HepG2 (cell line): Measurements from ENCODE around the gene CAMK1. TPM values are rescaled to one million over a fixed set of nuclear protein-coding genes. Genes with fewer than 3 reads are reported as not detected.

Experiments
- ATAC-seq: fragments of 200-7000 bp; cut with Tn5 transposase; 3 replicates; pipeline ENCODE4 v1.9.1; 2020; ENCODE audit warnings: mild to moderate bottlenecking, moderate library complexity
- BruUV-seq: library from RNA; stranded (reverse); fragments of 400-500 nt; replicated peaks from 2 replicates; lab custom pipeline; 2021; lab: Mats Ljungman, UMichigan
- CTCF ChIA-PET: fragments of 300-600 bp; formaldehyde crosslinking; extraction: SDS; loops from one replicate; lab custom pipeline; 2021; ENCODE audit warnings: low total read pairs, inconsistent platforms, low intra/inter-chr PET ratio; lab: Yijun Ruan, JAX
- POLR2A ChIA-PET: fragments of 350-600 bp; sonication (Branson Sonifier 250); formaldehyde crosslinking; loops from one replicate; lab custom pipeline; 2020; ENCODE audit warnings: antibody characterized with exemption, inconsistent platforms; lab: Yijun Ruan, JAX
- DNase-seq: peaks from one replicate; pipeline ENCODE4 v3.0.0-alpha.2; 2015; ENCODE audit warnings: low spot score
- FAIRE-seq: peaks from 3 replicates; lab custom pipeline; 2011; peaks lifted over from hg19 to GRCh38; lab: Jason Lieb, UNC
- H2AFZ ChIP-seq: one replicate; pipeline ENCODE4 v1.6.1; 2011; ENCODE audit warnings: low read length, inconsistent platforms
- H3K27ac ChIP-seq: fragments of 300-600 bp; 3 replicates; pipeline ENCODE4 v1.8.0; 2011; ENCODE audit warnings: mixed run types, mild to moderate bottlenecking, mixed read lengths, low read length, inconsistent platforms; ENCODE audit not compliant: insufficient read depth; ENCODE audit errors: extremely low read length
- H3K27me3 ChIP-seq, 2 experiments: fragments of 200-600 bp in 1 of 2; 2 replicates in 1 of 2; 3 replicates in 1 of 2; pipeline versions ENCODE4 v1.6.0 to v1.8.0; 2011; ENCODE audit warnings: low read length in 2 of 2, mild to moderate bottlenecking in 2 of 2, moderate library complexity in 2 of 2, inconsistent platforms in 1 of 2; ENCODE audit not compliant: insufficient read depth in 2 of 2, control insufficient read depth in 1 of 2
- H3K36me3 ChIP-seq, 2 experiments: fragments of 200-600 bp in 1 of 2; replicated peaks in 1 of 2; 2 replicates in 1 of 2; 3 replicates in 1 of 2; pipeline versions ENCODE4 v1.5.1 to v1.8.0; 2011; ENCODE audit warnings: low read length in 2 of 2, inconsistent platforms in 1 of 2; ENCODE audit not compliant: insufficient read depth in 2 of 2, control insufficient read depth in 1 of 2
- H3K4me1 ChIP-seq: 2 replicates; pipeline ENCODE4 v1.5.1; 2012; ENCODE audit warnings: low read length, inconsistent platforms; ENCODE audit not compliant: insufficient read depth
- H3K4me2 ChIP-seq: 2 replicates; pipeline ENCODE4 v1.6.0; 2011; ENCODE audit warnings: low read depth, low read length, inconsistent platforms
- H3K4me3 ChIP-seq, 3 experiments: fragments of 200-600 bp in 1 of 3; sonication (generic), shearing (Covaris generic) in 1 of 3; replicated peaks in 1 of 3; 2 replicates each; pipeline ENCODE4 v1.5.1; 2011 to 2016; ENCODE audit warnings: low read length in 3 of 3, inconsistent platforms in 2 of 3, low read depth in 2 of 3, mild to moderate bottlenecking in 2 of 3, control low read depth in 1 of 3, mixed read lengths in 1 of 3; ENCODE audit not compliant: insufficient read depth in 1 of 3
- H3K79me2 ChIP-seq: one replicate; pipeline ENCODE4 v1.6.1; 2011; ENCODE audit warnings: low read length, inconsistent platforms; ENCODE audit not compliant: insufficient read depth
- H3K9ac ChIP-seq: 2 replicates; pipeline ENCODE4 v1.6.0; 2011; ENCODE audit warnings: mild to moderate bottlenecking, low read depth, low read length, inconsistent platforms; ENCODE audit not compliant: insufficient read depth
- H3K9me3 ChIP-seq: 2 replicates; pipeline ENCODE4 v1.5.1; 2012; ENCODE audit warnings: mild to moderate bottlenecking, low read length
- H4K20me1 ChIP-seq: 2 replicates; pipeline ENCODE4 v1.6.0; 2011; ENCODE audit warnings: inconsistent platforms, mild to moderate bottlenecking, low read length, moderate library complexity; ENCODE audit not compliant: insufficient read depth
- AGO2 ChIP-seq: fragments of 200-400 bp; formaldehyde crosslinking; optimal IDR thresholded peaks from 2 replicates; pipeline ENCODE3; 2017; ENCODE audit warnings: mild to moderate bottlenecking, low read depth, low read length, moderate library complexity
- FOXA1 ChIP-seq, 2 experiments: fragments of 450-650 bp in 1 of 2; sonication (generic) in 1 of 2; formaldehyde crosslinking in 1 of 2; IDR thresholded peaks; 2 replicates each; pipeline versions ENCODE4 v1.4.0 to v1.6.1; 2016 to 2020; ENCODE audit warnings: missing genetic modification reagents in 1 of 2
- HNRNPL ChIP-seq: fragments of 200-400 bp; formaldehyde crosslinking; IDR thresholded peaks from 2 replicates; pipeline ENCODE4 v1.6.1; 2017; ENCODE audit warnings: mild to moderate bottlenecking, low read depth, low read length
- KLF13 ChIP-seq: sonication (generic); formaldehyde crosslinking; IDR thresholded peaks from 2 replicates; pipeline ENCODE4 v1.4.0; 2020; ENCODE audit warnings: mild to moderate bottlenecking, missing genetic modification reagents
- MAFG ChIP-seq: sonication (generic); formaldehyde crosslinking; IDR thresholded peaks from 2 replicates; pipeline ENCODE4 v1.5.1; 2020; ENCODE audit warnings: mild to moderate bottlenecking, missing genetic modification reagents
- POLR2A ChIP-seq, 2 experiments: IDR thresholded peaks; 2 replicates each; pipeline ENCODE4 v1.6.1; 2011; ENCODE audit warnings: low read depth in 2 of 2, low read length in 2 of 2, mild to moderate bottlenecking in 1 of 2, moderate library complexity in 1 of 2; ENCODE audit not compliant: insufficient read depth in 1 of 2
- POLR2G ChIP-seq: fragments of 200-400 bp; formaldehyde crosslinking; IDR thresholded peaks from 2 replicates; pipeline ENCODE4 v1.6.1; 2018; ENCODE audit warnings: mild to moderate bottlenecking, low read depth, low read length, moderate library complexity
- RBFOX2 ChIP-seq: fragments of 200-400 bp; formaldehyde crosslinking; IDR thresholded peaks from 2 replicates; pipeline ENCODE4 v1.6.1; 2017; ENCODE audit warnings: low read depth, mild to moderate bottlenecking, low read length
- SAFB2 ChIP-seq: sonication (generic); formaldehyde crosslinking; IDR thresholded peaks from 2 replicates; pipeline ENCODE4 v1.5.1; 2020; ENCODE audit warnings: missing genetic modification reagents, low read depth, mild to moderate bottlenecking, borderline replicate concordance
- TAF15 ChIP-seq: fragments of 200-400 bp; formaldehyde crosslinking; IDR thresholded peaks from one replicate; pipeline ENCODE4 v1.6.1; 2018; ENCODE audit warnings: mild to moderate bottlenecking, low read depth, low read length; ENCODE audit not compliant: poor library complexity, severe bottlenecking
- THAP11 ChIP-seq: IDR thresholded peaks from 2 replicates; pipeline ENCODE4 v1.6.1; 2016; ENCODE audit warnings: missing biosample characterization, missing genetic modification reagents
- THAP9 ChIP-seq: sonication (generic); formaldehyde crosslinking; IDR thresholded peaks from 2 replicates; pipeline ENCODE4; 2020; ENCODE audit warnings: missing genetic modification reagents, mild to moderate bottlenecking, borderline replicate concordance
- ZKSCAN5 ChIP-seq: sonication (generic); formaldehyde crosslinking; IDR thresholded peaks from 2 replicates; pipeline ENCODE4 v1.5.1; 2020; ENCODE audit warnings: mild to moderate bottlenecking, missing genetic modification reagents
- ZNF337 ChIP-seq: sonication (generic); formaldehyde crosslinking; IDR thresholded peaks from 2 replicates; pipeline ENCODE4 v1.5.1; 2020; ENCODE audit warnings: missing genetic modification reagents, low read depth, mild to moderate bottlenecking, borderline replicate concordance
- ZNF441 ChIP-seq: sonication (generic); formaldehyde crosslinking; IDR thresholded peaks from 2 replicates; pipeline ENCODE4 v1.7.0; 2021; ENCODE audit warnings: missing genetic modification reagents, borderline replicate concordance
- ZNF543 ChIP-seq: sonication (generic); formaldehyde crosslinking; IDR thresholded peaks from 2 replicates; pipeline ENCODE4 v1.4.0; 2020; ENCODE audit warnings: mild to moderate bottlenecking, missing genetic modification reagents
- ZNF569 ChIP-seq: sonication (generic); formaldehyde crosslinking; IDR thresholded peaks from 2 replicates; pipeline ENCODE4 v1.5.0; 2020; ENCODE audit warnings: mild to moderate bottlenecking, missing genetic modification reagents, moderate library complexity, borderline replicate concordance
- ZNF883 ChIP-seq: sonication (generic); formaldehyde crosslinking; IDR thresholded peaks from 2 replicates; pipeline ENCODE4 v1.5.1; 2020; ENCODE audit warnings: mild to moderate bottlenecking, missing genetic modification reagents; ENCODE audit errors: not compliant biosample characterization
- WGBS: methylation state at CpG from one replicate; pipeline ENCODE4 v1.1.6; 2017; ENCODE audit warnings: low lambda C conversion rate; 5-methylcytosine and 5-hydroxymethylcytosine counted together
- in situ Hi-C: cut with HindIII; loops from 2 replicates; pipeline ENCODE4 v1.10.0; 2017; ENCODE audit warnings: low pct_unique_long_range_greater_than_20kb; ENCODE audit not compliant: extremely low pct_ligation_motif_present
- intact Hi-C: fragments of 100-400 bp; cut with micrococcal nuclease; formaldehyde crosslinking; loops from one replicate; pipeline ENCODE4 v1.10.0; 2022; ENCODE audit not compliant: unreplicated experiment
- polyA plus RNA-seq, 8 experiments: library from polyadenylated mRNA; depleted of rRNA in 3 of 8; stranded (reverse) in 7 of 8; unstranded in 1 of 8; fragments of >200 nt; fragmentation: Illumina TruSeq in 4 of 8; extraction: Trizol in 4 of 8; gene quantifications; 2 replicates each; pipeline versions ENCODE4 v1.2.1 to v1.2.3, GENCODE V29; 2011 to 2016; ENCODE audit warnings: low read depth in 4 of 8, missing spikeins in 1 of 8, mixed read lengths in 1 of 8; ENCODE audit not compliant: insufficient read depth in 1 of 8
- total RNA-seq, 5 experiments: library from RNA; depleted of rRNA; stranded (reverse); fragments of >200 nt; fragmentation: Illumina TruSeq; extraction: Trizol; gene quantifications; 2 replicates each; pipeline ENCODE4 v1.2.3, GENCODE V29; 2016; ENCODE audit warnings: low read depth in 1 of 5

The CAMK1 gene
- total and polyA plus RNA-seq, 2 of the 13 experiments (the other 11 are each of a cell fraction or from before 2014, with no cell fraction given), result 26.4 to 53.3 TPM

- DNase-seq (no peak), FAIRE-seq (no peak)
- H3K9me3 ChIP-seq, result no peaks in the 10 kb centered on the region
- H2AFZ ChIP-seq, result no peak overlapping the region
- no peaks in the 10 kb centered on the region for H3K27me3 ChIP-seq
- no peaks in the 10 kb centered on the region for H3K79me2 ChIP-seq
- 100% methylated on average over 2 of the region's 13 CpGs for WGBS
- intact Hi-C loops, result no loop called here
- in situ Hi-C loops, result no loop called here
- no TSS peak for BruUV-seq
- H3K9ac ChIP-seq, result no peak overlapping the region
- H4K20me1 ChIP-seq, result no peaks in the 10 kb centered on the region
- H3K4me1 ChIP-seq, result no peaks in the 10 kb centered on the region
- no peak overlapping the region for H3K4me2 ChIP-seq
- TF ChIP-seq RBFOX2 (peak; percentile 64), POLR2A (IDR thresholded peaks at IDR 0.05; ENCODE audit: insufficient read depth in 1 of 2, low read depth in 2 of 2, low read length in 2 of 2) (peak in 1 of 2 experiments; percentile 12; a peak in 1 of 4 replicates), POLR2G (0 out of 2 replicates have a peak, but pooled peaks have one; percentile 23), AGO2 (peak; percentile 90), HNRNPL (0 out of 2 replicates have a peak, but pooled peaks have one; percentile 22), ZNF441 (no peak)
- TF ChIP-seq, all 625 proteins: peak for 5
- CTCF ChIA-PET, result no interaction called here
- H3K36me3 ChIP-seq, result peaks cover 11 to 63% of the 10 kb centered on the region in 2 experiments
- ATAC-seq, result no peak; the same call in 2 of the 3 replicates
- POLR2A ChIA-PET, result no interaction called here
- no peak overlapping the region for H3K27ac ChIP-seq
- H3K4me3 ChIP-seq, result no peak overlapping the region
These were observed 12.3 kb downstream of the CAMK1 start for GRCh38 chr3:9757427-9757826.

GRCh38 chr3:9754678-9755077 lies 15.1 kb downstream of the CAMK1 start:
- Histone ChIP-seq H4K20me1 (no peaks in the 10 kb centered on the region), H3K4me3 (no peak overlapping the region), H3K4me1 (peaks cover 13% of the 10 kb centered on the region), H3K36me3 (peaks cover 14 to 54% of the 10 kb centered on the region in 2 experiments), H3K9me3 (no peaks in the 10 kb centered on the region), H3K27me3 (no peaks in the 10 kb centered on the region), H3K27ac (no peak overlapping the region), H3K79me2 (peaks cover 13% of the 10 kb centered on the region), H2AFZ (no peak overlapping the region), H3K4me2 (no peak overlapping the region), H3K9ac (no peak overlapping the region)
- CTCF ChIA-PET, result no interaction called here
- FAIRE-seq, result no peak
- in situ Hi-C loops (no loop called here), intact Hi-C loops (no loop called here)
- 94% methylated on average over 8 of the region's 8 CpGs for WGBS
- ATAC-seq, result no peak
- DNase-seq, result no peak
- POLR2A ChIA-PET, result interaction anchor here (1.4 to 1.8 kb wide), 3 partner anchors 14 to 22 kb away, joined by 3 to 6 read pairs (median 5); partner anchors contain the start of gene CAMK1
- no TSS peak for BruUV-seq
- TF ChIP-seq THAP11 (CRISPR knock-in tag) (no peak), TAF15 (no peak), ZNF883 (CRISPR knock-in tag) (no peak), SAFB2 (no peak), ZNF543 (no peak), FOXA1 (IDR thresholded peaks at IDR 0.05) (no peak), FOXA1 (CRISPR knock-in tag; IDR thresholded peaks at IDR 0.05) (no peak), ZKSCAN5 (CRISPR knock-in tag) (no peak), ZNF337 (CRISPR knock-in tag) (no peak), THAP9 (CRISPR knock-in tag) (no peak), MAFG (no peak), KLF13 (CRISPR knock-in tag) (no peak), ZNF569 (CRISPR knock-in tag) (no peak)
